GM12878 (cell line): ENCODE measurements around the gene EEF1AKMT2. TPM values are rescaled to one million over a fixed set of nuclear protein-coding genes. Genes with fewer than 3 reads are reported as not detected.
"Not testable (repeated sequence)": the region's sequence is repeated elsewhere in the genome, so short reads cannot be mapped to it uniquely, and the experiment has no call there.

Experiments
- ATAC-seq: fragments of 200-7000 bp; cut with Tn5 transposase; 3 replicates; pipeline ENCODE4 v1.9.1; 2020; ENCODE audit warnings: mild to moderate bottlenecking, moderate library complexity
- BruUV-seq: library from RNA; stranded (reverse); fragments of 400-500 nt; replicated peaks from 2 replicates; lab custom pipeline; 2021; lab: Mats Ljungman, UMichigan
- CTCF ChIA-PET: fragments of 300-600 bp; sonication (Branson Sonifier 250); formaldehyde crosslinking; extraction: SDS; loops from one replicate; lab custom pipeline; 2021; ENCODE audit warnings: inconsistent platforms; lab: Yijun Ruan, JAX
- POLR2A ChIA-PET: fragments of 350-600 bp; formaldehyde crosslinking; extraction: SDS; loops from one replicate; lab custom pipeline; 2021; ENCODE audit warnings: inconsistent platforms; lab: Charles Lee
- RAD21 ChIA-PET: fragments of 300-600 bp; sonication (Branson Sonifier 250); formaldehyde crosslinking; loops from one replicate; lab custom pipeline; 2023; ENCODE audit warnings: antibody characterized with exemption; ENCODE audit not compliant: unreplicated experiment; lab: Charles Lee
- SMC1A ChIA-PET: fragments of 300-600 bp; sonication (Branson Sonifier 250); formaldehyde crosslinking; loops from one replicate; lab custom pipeline; 2023; ENCODE audit not compliant: unreplicated experiment, uncharacterized antibody; lab: Charles Lee
- DNase-seq: peaks from one replicate; pipeline ENCODE4 v3.0.0-alpha.2; 2011; ENCODE audit warnings: low read depth, low spot score
- FAIRE-seq: peaks from 3 replicates; lab custom pipeline; 2011; peaks lifted over from hg19 to GRCh38; lab: Jason Lieb, UNC
- H2AFZ ChIP-seq: 2 replicates; pipeline ENCODE4 v1.6.0; 2011; ENCODE audit warnings: low read depth, low read length, control low read depth; ENCODE audit not compliant: control insufficient read depth
- H3K27ac ChIP-seq: 2 replicates; pipeline ENCODE4 v1.5.1; 2011; ENCODE audit warnings: control low read depth; ENCODE audit not compliant: control insufficient read depth, insufficient read depth
- H3K27me3 ChIP-seq, 2 experiments: replicated peaks in 1 of 2; 2 replicates each; pipeline versions ENCODE4 v1.6.0 to v1.6.1; 2011; ENCODE audit warnings: low read length in 1 of 2; ENCODE audit not compliant: control insufficient read depth in 2 of 2, insufficient read depth in 2 of 2
- H3K36me3 ChIP-seq, 2 experiments: 2 replicates each; pipeline ENCODE4 v1.5.1; 2011; ENCODE audit warnings: low read length in 1 of 2; ENCODE audit not compliant: control insufficient read depth in 2 of 2, insufficient read depth in 2 of 2
- H3K4me1 ChIP-seq: 2 replicates; pipeline ENCODE4 v1.6.1; 2011; ENCODE audit warnings: mild to moderate bottlenecking, low read length, moderate library complexity, mixed read lengths; ENCODE audit not compliant: control insufficient read depth, insufficient read depth
- H3K4me2 ChIP-seq: 2 replicates; pipeline ENCODE4 v1.6.0; 2011; ENCODE audit warnings: control low read depth; ENCODE audit not compliant: control insufficient read depth, insufficient read depth
- H3K4me3 ChIP-seq: fragments of 200-600 bp; sonication (generic); 2 replicates; pipeline ENCODE4 v1.5.1; 2016
- H3K79me2 ChIP-seq: 2 replicates; pipeline ENCODE4 v1.6.0; 2011; ENCODE audit warnings: low read length; ENCODE audit not compliant: control insufficient read depth, insufficient read depth
- H3K9ac ChIP-seq: 2 replicates; pipeline ENCODE4 v1.8.0; 2011; ENCODE audit warnings: low read length, control low read depth, mixed read lengths; ENCODE audit not compliant: control insufficient read depth, insufficient read depth
- H3K9me3 ChIP-seq: replicated peaks from 3 replicates; pipeline ENCODE4 v1.5.1; 2011; ENCODE audit warnings: mild to moderate bottlenecking, low read length; ENCODE audit not compliant: control insufficient read depth, insufficient read depth
- H4K20me1 ChIP-seq: 2 replicates; pipeline ENCODE4 v1.6.0; 2011; ENCODE audit not compliant: control insufficient read depth, insufficient read depth
- CBFB ChIP-seq: IDR thresholded peaks from 2 replicates; pipeline ENCODE4 v1.6.1; 2016; ENCODE audit warnings: antibody characterized with exemption, low read depth
- CHD1 ChIP-seq: IDR thresholded peaks from 2 replicates; pipeline ENCODE4 v1.6.1; 2012; ENCODE audit warnings: low read depth, low read length, improper control_type of control experiment
- CHD2 ChIP-seq: IDR thresholded peaks from 2 replicates; pipeline ENCODE4 v1.6.1; 2011; ENCODE audit warnings: low read depth, low read length, improper control_type of control experiment, borderline replicate concordance
- LARP7 ChIP-seq: fragments of 450-650 bp; IDR thresholded peaks from 2 replicates; pipeline ENCODE4 v1.6.1; 2017; ENCODE audit warnings: mild to moderate bottlenecking
- MXI1 ChIP-seq: fragments of 150-350 bp; IDR thresholded peaks from 2 replicates; pipeline ENCODE4 v1.6.1; 2011; ENCODE audit warnings: low read depth, mild to moderate bottlenecking, inconsistent platforms, low read length, improper control_type of control experiment
- NBN ChIP-seq: fragments of 450-650 bp; IDR thresholded peaks from 2 replicates; pipeline ENCODE4 v1.6.1; 2016
- NFYA ChIP-seq: IDR thresholded peaks from 2 replicates; pipeline ENCODE4 v1.6.1; 2011; ENCODE audit warnings: low read depth, mild to moderate bottlenecking, low read length, improper control_type of control experiment, borderline replicate concordance
- NR2C2 ChIP-seq: IDR thresholded peaks from 2 replicates; pipeline ENCODE4 v1.6.1; 2011; ENCODE audit warnings: borderline replicate concordance, low read depth; ENCODE audit not compliant: control insufficient read depth, insufficient read length
- RFX5 ChIP-seq: IDR thresholded peaks from 2 replicates; pipeline ENCODE4 v1.6.1; 2011; ENCODE audit warnings: low read depth, low read length, improper control_type of control experiment
- RUNX3 ChIP-seq: IDR thresholded peaks from 2 replicates; pipeline ENCODE4 v1.6.1; 2012; ENCODE audit warnings: low read length, inconsistent platforms
- SP1 ChIP-seq: IDR thresholded peaks from one replicate; pipeline ENCODE4 v1.6.1; 2011; ENCODE audit warnings: low read depth, low read length
- STAT3 ChIP-seq: IDR thresholded peaks from 2 replicates; pipeline ENCODE4 v1.6.1; 2011; ENCODE audit warnings: low read depth, low read length, improper control_type of control experiment
- SUZ12 ChIP-seq: fragments of 200-600 bp; sonication (generic); IDR thresholded peaks from one replicate; pipeline ENCODE4 v1.6.1; 2018; ENCODE audit warnings: antibody characterized with exemption, mild to moderate bottlenecking; ENCODE audit not compliant: unreplicated experiment
- WGBS: methylation state at CpG from one replicate; pipeline ENCODE4 v1.1.6; 2016; ENCODE audit warnings: low lambda C conversion rate; ENCODE audit not compliant: insufficient replicate concordance, insufficient coverage; ENCODE audit errors: missing lambda C conversion rate; 5-methylcytosine and 5-hydroxymethylcytosine counted together
- in situ Hi-C: fragments of 300-500 bp; cut with MboI; formaldehyde crosslinking; loops from 9 replicates; pipeline ENCODE4 v1.14.3; 2018; ENCODE audit warnings: mixed read lengths
- intact Hi-C: fragments of 100-400 bp; cut with micrococcal nuclease; formaldehyde crosslinking; loops from one replicate; pipeline ENCODE4 v1.14.2; 2022; ENCODE audit not compliant: unreplicated experiment
- polyA plus RNA-seq, 11 experiments: library from polyadenylated mRNA; depleted of rRNA in 4 of 11; unstranded in 6 of 11; stranded (reverse) in 5 of 11; fragments of >200 nt; fragmentation: Nextera tagmentation in 4 of 11; fragmentation: Illumina TruSeq in 1 of 11; extraction: Ambion mirVana in 4 of 11; extraction: Trizol in 1 of 11; gene quantifications; 1 replicate in 1 of 11; 2 replicates in 10 of 11; pipeline versions ENCODE4 v1.2.1 to v1.2.3, GENCODE V29; 2011 to 2016; ENCODE audit warnings: inconsistent platforms in 2 of 11, missing spikeins in 2 of 11, low read depth in 1 of 11
- total RNA-seq, 4 experiments: library from RNA; depleted of rRNA in 3 of 4; stranded (reverse); fragments of >200 nt in 3 of 4; fragmentation: Illumina TruSeq in 1 of 4; extraction: Trizol in 1 of 4; gene quantifications; 2 replicates each; pipeline versions ENCODE4 v1.2.1 to v1.2.3, GENCODE V29; 2013 to 2021

The EEF1AKMT2 gene
- total and polyA plus RNA-seq, 10 of the 15 experiments (the other 5 are each of a cell fraction or from before 2014, with no cell fraction given), result 9.1 to 29.3 (median 23.6) TPM

- no peaks in the 10 kb centered on the region for H4K20me1 ChIP-seq
- no peak overlapping the region for H3K4me3 ChIP-seq
- H3K27me3 ChIP-seq, result no peaks in the 10 kb centered on the region
- ChIA-PET POLR2A (no interaction called here), SMC1A (interaction anchor here (1.0 to 3.8 kb wide), 10 partner anchors 9 to 214 kb away, joined by 3 to 20 read pairs (median 10); no protein-coding TSS in a partner anchor), CTCF (interaction anchor here (0.6 to 6.9 kb wide), 9 partner anchors 10 to 212 kb away, joined by 3 to 149 read pairs (median 10); partner anchors contain the start of gene EEF1AKMT2)
- 87% methylated on average over 2 of the region's 2 CpGs for WGBS
- H3K36me3 ChIP-seq, result no peaks in the 10 kb centered on the region; a peak in 2 of 4 replicates
- H2AFZ ChIP-seq, result no peak overlapping the region
- intact Hi-C loops (loop anchor here (10.0 kb wide), 1 partner anchor 752 kb away; no protein-coding TSS in a partner anchor), in situ Hi-C loops (no loop called here)
- DNase-seq, result no peak
- no TSS peak for BruUV-seq
- H3K79me2 ChIP-seq, result peaks cover 13% of the 10 kb centered on the region
- ATAC-seq, result no peak
- no peak for TF ChIP-seq SUZ12
- no peak for TF ChIP-seq CHD1
- TF ChIP-seq STAT3, result no peak
- no peak for TF ChIP-seq MXI1
- TF ChIP-seq NR2C2, result no peak
- TF ChIP-seq SP1, result no peak
- no peak for TF ChIP-seq LARP7
- TF ChIP-seq CHD2, result no peak
- TF ChIP-seq RFX5, result no peak
- no peak for TF ChIP-seq RUNX3
- no peak for TF ChIP-seq CBFB
- TF ChIP-seq NBN, result no peak
- no peak for TF ChIP-seq NFYA
- TF ChIP-seq, all 136 proteins: peak for 0
- Histone ChIP-seq H3K4me2 (no peak overlapping the region), H3K9ac (no peak overlapping the region), H3K27ac (no peak overlapping the region), H3K9me3 (no peaks in the 10 kb centered on the region), H3K4me1 (peaks cover 6% of the 10 kb centered on the region; the same call in 1 of the 2 replicates)
- RAD21 ChIA-PET, result interaction anchor here (1.2 to 3.3 kb wide), 5 partner anchors 9 to 216 kb away, joined by 3 to 19 read pairs (median 12); no protein-coding TSS in a partner anchor
- FAIRE-seq, result no peak
These were observed 44.7 kb downstream of the EEF1AKMT2 start for GRCh38 chr10:124746992-124747391.

- H3K27ac ChIP-seq, FAIRE-seq, POLR2A ChIA-PET, DNase-seq, H4K20me1 ChIP-seq, H3K4me2 ChIP-seq, H3K9ac ChIP-seq, H3K27me3 ChIP-seq, H3K36me3 ChIP-seq, H3K4me3 ChIP-seq, ATAC-seq, BruUV-seq, in situ Hi-C loops, H2AFZ ChIP-seq, H3K9me3 ChIP-seq: not testable (repeated sequence)
- ChIA-PET SMC1A (interaction anchor here (0.9 to 3.8 kb wide), 13 partner anchors 9 to 217 kb away, joined by 3 to 20 read pairs (median 4); no protein-coding TSS in a partner anchor), RAD21 (interaction anchor here (1.0 to 3.3 kb wide), 6 partner anchors 28 to 216 kb away, joined by 3 to 19 read pairs (median 10); no protein-coding TSS in a partner anchor), CTCF (interaction anchor here (0.7 to 6.9 kb wide), 13 partner anchors 10 to 343 kb away, joined by 3 to 149 read pairs (median 5); partner anchors contain the start of gene ABRAXAS2)
- intact Hi-C loops, result loop anchor here (10.0 kb wide), 1 partner anchor 752 kb away; no protein-coding TSS in a partner anchor
- peaks cover 15% of the 10 kb centered on the region for H3K79me2 ChIP-seq
- H3K4me1 ChIP-seq, result peaks cover 11% of the 10 kb centered on the region
- 98% methylated on average over 8 of the region's 8 CpGs for WGBS
These were observed 45.2 kb downstream of the EEF1AKMT2 start for GRCh38 chr10:124746447-124746846.
